Pulmonary artery endothelial cell (primary cell): ENCODE data around the gene ANKRD53. TPM values are rescaled to one million over a fixed set of nuclear protein-coding genes. Genes with fewer than 3 reads are reported as not detected.

Source experiments
- DNase-seq: peaks from one replicate; pipeline ENCODE4 v3.0.0-alpha.2; 2011; ENCODE audit warnings: low read depth, low spot score
- total RNA-seq: library from RNA; depleted of rRNA; stranded (reverse); fragments of >200 nt; gene quantifications from 2 replicates; pipeline ENCODE4 v1.2.3, GENCODE V29; 2014

Gene ANKRD53
- total RNA-seq, 1 donor from 2014 or later = 0.20 TPM

DNA sequence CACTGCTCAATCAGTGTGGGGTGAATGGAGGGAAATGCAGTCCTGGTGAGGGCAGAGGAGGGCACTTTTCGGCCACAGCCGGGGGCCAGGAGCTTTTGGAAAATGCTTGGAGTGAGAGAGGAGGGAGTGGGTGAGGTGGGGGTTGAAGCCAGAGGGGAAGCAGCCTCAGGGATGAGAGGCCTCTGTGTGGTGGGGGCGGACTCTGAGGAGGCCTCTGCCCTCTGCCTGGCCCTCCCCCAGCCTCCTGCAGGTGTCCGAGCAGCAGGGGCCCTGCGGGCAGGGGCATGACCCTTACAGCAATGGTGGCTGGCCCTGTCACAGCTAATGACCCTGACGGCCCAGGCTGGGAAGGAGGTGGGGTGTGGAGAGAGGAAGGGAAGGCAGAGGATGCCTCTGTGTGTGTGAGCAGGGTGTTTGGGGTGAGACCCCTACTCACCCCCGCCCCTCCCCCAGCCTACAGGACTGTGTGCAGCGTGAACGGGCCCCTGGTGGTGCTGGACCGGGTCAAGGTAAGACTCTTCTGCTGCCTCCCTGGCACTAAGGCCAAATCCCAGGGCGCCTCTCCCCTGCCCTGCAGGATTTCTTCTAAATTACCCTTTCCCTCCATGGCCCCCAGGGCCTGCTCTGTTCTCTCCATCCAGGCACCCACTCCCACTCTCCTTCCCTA is 35.1 kb upstream of the ANKRD53 start:
- DNase-seq = no peak

DNA sequence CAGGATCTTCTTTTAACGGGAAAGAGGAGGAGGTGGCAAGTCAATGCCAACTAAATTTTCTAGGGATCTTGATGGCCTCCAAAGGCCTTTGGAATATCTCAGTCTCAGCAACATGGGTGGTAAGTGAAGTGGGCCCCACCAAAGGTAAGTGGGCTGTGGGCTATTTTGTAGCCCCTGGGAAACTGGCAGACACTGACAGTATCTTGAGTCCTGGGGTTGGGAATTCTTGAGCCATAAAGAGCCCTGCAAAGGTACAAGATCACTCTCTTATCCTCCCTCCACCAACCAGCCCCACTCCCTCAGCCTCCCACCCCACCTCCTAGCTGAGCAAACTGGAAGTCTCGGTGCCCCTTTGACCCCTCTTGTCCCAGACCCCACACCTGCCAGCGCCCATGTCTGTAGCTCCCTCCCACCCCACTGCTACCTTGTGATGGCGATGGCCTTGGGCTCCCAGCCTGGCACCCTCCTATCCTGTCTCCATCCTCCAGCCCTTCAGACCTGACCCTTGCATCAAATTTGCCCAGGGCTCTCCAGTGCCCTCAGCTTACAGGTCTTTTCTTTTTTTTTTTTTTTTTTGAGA is 34.2 kb upstream of the ANKRD53 start:
- no peak for DNase-seq

DNA sequence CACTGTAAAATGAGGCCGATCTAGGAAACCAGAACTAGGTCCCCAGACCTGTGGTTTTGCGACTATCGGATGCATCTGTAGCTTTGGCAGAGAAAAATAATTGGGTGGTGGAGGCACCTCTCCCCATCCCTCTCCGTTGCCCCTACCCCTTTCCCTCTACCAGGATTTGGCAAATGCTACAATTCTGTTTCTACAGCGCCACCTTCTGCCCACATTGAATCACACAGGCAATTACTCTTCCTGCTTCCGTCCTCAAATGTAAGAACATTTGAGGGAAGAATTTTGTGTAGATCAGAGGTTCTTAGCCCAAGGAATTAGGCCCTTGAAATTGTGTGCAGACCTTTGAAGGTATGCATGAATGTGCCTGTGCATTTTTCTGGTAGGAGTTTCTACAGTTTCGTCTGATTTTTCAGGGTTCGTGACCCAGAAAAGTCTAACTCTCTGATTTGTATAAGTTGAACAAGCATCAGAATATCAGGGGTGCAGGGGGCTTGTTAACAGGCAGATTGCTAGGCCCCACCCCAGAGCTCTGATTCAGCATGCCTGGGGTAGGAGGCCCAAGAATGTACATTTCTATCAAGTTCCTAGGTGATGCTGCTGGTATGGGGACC is 31.5 kb upstream of the ANKRD53 start:
- DNase-seq = peak; percentile 19

GRCh38 chr2:70947556-70948184 is 30.8 kb upstream of the ANKRD53 start:
- peak; percentile 19 for DNase-seq

DNA sequence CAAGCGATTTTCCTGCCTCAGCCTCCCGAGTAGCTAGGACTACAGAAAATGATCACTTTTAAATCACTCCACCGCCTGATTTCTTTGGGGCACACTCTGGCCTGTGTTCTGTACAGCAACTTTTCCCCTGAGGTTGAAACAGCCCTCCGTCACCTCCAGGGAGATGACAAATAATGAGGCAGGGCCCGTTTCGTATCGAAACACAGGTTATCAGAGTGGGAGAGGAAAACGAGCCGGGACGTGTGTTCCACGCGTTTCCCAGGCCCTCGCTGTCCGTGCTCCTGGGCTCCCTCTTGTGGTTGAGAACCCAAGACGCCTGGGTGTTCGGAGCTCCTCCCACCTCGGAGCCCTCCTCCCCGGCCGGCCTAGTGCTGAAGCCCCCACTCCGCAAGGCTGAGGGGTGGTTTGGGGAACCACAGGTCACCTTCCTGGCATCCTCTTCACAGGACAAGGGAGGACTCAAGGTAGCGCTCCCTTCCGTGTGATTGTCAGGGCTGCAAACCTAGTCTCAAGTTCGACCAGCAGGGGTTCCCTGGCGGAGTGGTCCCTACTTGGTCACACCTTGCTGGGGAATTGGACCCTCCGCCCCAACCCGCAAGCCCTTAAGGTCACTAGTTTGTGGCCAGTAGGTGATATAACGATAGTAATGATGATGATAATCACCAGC is 30.0 kb upstream of the ANKRD53 start:
- DNase-seq = peak; percentile 29

- no peak for DNase-seq
Observed at GRCh38 chr2:70949086-70949485, 29.3 kb upstream of the ANKRD53 start.

- DNase-seq = no peak
Observed at GRCh38 chr2:70954886-70955285, 23.5 kb upstream of the ANKRD53 start.

DNA sequence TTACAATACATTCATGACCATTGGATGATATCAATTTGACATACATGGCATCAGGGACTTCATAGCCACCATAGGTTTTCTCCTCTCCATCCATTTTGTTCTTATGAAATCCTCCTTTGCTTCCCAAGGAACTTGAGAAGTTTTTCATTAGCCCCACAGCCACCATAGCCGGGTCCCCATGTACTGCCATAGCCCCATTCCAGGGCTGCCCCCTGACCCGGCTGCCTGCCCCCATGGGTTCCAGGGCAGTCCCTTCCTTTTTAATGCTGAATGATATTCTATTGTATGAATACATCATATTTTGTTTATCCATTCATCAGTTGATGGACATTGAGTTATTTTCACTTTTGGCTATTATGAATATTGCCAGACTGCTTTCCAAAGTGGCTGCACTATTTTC is 22.3 kb upstream of the ANKRD53 start:
- DNase-seq = no peak

- no peak for DNase-seq
Observed at GRCh38 chr2:70957798-70958197, 20.6 kb upstream of the ANKRD53 start.

DNA sequence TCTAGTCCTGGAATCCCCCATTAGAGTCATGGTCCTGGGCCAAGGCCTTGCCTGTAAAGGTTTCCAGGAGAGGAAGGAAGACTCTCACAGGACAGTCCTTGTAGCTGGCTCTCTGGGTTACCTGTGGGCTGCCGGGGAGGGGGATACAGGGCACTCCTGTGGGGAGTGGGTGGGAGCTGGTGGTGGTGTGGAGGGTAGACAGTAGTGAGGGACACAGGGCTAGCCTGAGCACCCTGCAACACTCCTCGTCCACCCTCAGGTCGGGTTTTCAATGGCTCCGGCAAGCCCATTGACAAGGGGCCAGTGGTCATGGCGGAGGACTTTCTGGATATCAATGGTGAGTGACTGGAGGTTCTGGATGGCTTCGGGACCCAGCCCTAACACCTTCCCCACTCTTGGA is 19.7 kb upstream of the ANKRD53 start:
- no peak for DNase-seq

DNA sequence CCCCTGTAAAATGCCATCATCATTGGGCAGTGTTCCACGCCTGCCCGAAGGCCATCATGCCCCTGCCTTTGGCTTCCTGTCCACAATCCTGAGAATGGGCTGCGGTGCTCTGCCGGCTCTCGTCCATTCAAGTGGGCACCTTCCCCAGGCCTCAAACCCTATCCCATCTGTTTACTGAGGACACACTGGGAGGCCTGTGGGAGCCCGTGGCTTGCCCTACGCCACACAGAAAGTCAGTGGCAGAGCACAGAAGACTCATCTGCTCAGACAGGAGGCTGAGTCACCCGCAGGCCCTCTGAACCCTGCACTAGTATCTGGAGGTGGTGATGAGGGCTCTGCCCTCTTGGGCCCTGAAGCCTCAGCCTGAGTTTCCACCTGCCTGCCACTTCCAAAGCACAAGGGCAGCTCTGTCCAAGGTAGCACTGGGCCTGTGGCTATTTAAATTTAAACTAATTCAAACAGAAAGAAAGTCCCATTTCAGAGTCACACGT is 19.1 kb upstream of the ANKRD53 start:
- DNase-seq = no peak

- no peak for DNase-seq
Observed at GRCh38 chr2:70959851-70960832, 18.3 kb upstream of the ANKRD53 start.

DNA sequence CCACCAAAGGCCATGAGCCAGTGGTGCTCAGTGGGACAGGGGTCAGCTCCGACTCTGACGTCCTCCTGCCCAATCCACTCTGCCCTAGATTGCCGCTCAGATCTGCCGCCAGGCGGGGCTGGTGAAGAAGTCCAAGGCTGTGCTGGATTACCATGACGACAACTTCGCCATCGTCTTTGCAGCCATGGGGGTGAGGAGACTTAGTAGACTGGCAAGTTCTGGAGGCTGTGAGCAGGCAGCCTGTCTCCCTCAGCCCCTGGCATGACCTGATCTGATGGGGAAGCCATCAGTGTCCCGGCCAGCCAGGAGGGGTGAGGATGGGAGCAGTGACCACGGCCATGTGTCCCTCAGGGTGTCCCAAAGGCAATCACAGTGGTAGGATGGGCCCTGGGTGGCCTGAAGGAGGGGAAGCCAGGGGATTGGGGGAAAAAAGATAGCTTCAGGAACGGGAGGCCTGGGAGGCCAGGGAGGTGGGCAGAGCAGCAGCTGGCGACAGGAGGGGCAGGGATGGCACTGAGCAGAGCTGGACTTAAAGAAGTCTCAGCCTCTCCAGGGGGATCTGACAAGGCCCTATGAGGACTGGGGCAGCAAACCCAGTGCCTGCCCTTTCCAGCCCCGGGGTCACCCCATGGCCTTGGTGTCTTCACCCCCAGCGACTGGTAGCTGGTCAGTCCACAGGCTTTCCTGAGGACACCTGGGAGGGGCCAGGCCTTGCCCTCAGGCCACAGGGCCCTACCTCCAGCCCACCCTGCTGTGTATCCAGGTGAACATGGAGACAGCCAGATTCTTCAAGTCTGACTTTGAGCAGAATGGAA is 17.4 kb upstream of the ANKRD53 start:
- no peak for DNase-seq

- no peak for DNase-seq
Observed at GRCh38 chr2:70961648-70961994, 16.8 kb upstream of the ANKRD53 start.

DNA sequence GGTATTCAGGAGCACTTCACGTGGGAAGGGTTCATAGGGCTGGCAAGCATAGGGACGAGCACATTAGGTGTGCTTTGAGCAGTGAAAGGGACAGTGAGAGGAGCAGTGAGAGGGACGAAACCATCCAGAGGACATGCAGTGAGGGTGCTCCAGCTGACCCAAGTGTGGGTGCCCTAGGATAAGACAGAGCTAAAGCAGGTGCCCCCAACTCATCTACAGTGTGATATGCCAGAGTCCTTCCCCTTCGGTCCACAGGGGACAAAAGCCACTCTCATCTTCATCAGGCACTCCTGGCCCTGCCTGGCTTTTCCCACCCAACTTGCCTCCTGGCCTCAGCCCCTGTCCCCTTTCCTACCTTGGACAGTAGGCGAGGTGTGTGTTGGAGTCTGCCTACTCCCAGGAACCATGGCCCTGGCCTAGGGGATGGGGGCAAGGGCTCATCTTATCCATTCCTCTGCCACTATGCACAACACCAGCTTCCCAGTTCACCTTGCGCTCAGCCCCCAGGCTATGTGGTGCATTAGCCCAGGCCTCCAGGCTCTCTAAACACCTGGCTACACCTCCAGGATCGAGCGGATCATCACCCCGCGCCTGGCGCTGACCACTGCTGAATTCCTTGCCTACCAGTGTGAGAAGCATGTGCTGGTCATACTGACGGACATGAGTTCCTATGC is 16.1 kb upstream of the ANKRD53 start:
- DNase-seq = no peak

GRCh38 chr2:70962885-70963878 is 15.2 kb upstream of the ANKRD53 start:
- no peak for DNase-seq

DNA sequence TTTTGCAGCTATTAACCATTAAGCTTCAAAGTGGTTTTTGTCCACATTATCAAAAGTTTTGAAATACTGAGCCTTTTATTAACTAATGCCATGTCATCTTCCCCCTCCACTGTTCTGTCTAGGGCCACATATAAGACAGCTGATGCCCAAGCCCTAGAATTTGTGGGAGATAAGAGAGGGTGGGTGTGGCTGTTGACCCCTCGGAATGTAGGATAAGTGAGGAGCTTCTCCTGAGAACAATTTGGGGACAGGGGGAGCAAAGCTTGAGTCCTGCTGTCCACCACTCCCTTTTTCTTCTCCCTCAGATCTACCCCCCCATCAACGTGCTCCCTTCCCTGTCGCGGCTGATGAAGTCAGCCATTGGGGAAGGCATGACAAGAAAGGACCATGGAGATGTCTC is 14.3 kb upstream of the ANKRD53 start:
- DNase-seq = no peak
